Stimulated activated CD4-positive, alpha-beta T cell treated with anti-CD3 and anti-CD28 coated beads, Interleukin-15, amount 100 ng/mL, for 1 hour (primary cell): ENCODE measurements around the gene PRND.
"Not testable (repeated sequence)": the region's sequence is repeated elsewhere in the genome, so short reads cannot be mapped to it uniquely, and the experiment has no call there.

Source experiments
- DNase-seq, 2 donors: peaks; one replicate each; pipeline ENCODE4 v3.0.0-alpha.2; 2020; ENCODE audit warnings: low read depth in 1 of 2, low spot score in 1 of 2

Gene PRND

DNA sequence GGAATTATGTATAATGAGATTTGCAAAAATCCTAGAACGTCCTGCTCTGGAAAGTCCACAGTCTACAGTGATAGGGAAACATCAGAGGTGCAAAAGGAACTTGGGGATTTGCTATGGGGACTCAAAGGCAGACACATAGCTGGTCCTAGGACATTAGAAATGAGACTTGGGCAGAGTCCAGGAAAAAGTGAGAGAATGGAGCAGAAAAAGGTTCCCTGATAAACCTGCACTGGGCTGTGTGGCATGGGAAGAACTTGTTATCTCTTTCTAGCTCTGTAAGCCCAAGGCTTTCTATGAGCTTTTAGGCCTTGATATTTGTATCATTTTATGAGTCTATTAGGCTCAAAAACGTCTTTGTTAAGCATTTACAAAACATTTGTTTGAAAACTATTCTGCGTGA lies 15.2 kb downstream of the PRND start:
- DNase-seq, result no peak

DNA sequence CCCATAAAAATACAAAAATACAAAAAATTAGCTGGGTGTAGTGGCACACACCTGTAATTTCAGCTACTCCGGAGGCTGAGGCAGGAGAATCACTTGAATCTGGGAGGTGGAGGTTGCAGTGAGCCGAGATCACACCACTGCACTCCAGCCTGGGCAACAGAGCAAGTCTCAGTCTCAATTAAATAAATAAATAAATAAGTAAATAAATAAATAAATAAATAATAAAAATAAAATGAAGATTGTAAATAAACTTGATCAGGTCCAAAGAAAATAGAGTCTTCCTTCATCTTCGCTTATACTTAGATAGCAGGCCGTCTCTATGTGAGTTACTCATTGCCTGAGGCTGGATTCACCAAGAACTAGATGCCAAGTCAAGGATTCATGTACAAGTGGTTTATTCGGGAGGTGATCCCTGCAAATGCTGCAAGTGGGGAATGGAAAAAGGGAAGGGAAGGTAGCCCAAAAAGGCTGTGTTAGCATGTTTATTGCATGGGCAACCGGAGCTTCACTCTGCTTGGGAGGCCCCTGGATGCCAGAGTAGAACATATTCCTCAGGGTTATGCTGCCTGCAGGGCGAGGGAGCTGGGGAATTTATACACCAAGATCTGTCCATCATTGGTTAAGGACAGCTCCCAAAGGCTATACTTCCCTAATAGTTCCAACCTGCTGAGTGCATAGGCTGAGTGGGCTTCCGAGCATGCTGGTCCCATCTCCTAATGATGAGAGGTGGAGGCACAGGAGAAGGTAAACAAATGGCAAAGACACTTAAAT lies 16.3 kb downstream of the PRND start:
- no peak for DNase-seq

DNA sequence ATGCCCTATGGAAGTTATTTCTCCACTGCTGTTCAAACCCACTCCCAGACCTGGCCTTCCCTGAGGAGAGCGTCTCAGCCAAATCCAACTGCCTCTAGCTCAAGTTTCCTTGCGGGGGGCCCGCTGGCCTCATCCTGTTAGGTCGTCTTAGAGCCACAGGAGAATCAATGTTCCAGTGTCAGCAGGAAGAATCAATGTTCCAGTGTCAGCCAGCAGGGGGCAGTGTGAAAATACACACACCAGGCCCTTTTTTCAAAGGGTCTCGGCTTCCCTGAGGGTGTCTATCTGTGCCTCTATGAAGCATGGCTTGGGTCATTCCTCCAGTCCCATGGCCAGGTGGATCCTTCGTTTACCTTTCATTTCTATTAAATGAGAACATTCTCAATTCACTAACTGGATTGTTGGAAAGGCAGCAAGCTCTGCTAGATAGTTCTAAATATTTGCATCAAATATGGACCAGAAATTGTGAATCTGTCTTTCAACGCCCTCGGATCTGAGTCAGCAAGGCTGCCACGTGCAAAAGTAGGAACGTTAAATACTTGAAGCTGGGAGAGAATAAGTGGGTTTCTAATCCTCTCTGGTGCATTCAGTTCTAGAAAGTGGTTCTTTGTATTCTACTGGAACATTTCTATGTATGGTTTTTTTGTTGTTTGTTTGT lies 19.2 kb downstream of the PRND start:
- peak; percentile 35 to 50 for DNase-seq

DNA sequence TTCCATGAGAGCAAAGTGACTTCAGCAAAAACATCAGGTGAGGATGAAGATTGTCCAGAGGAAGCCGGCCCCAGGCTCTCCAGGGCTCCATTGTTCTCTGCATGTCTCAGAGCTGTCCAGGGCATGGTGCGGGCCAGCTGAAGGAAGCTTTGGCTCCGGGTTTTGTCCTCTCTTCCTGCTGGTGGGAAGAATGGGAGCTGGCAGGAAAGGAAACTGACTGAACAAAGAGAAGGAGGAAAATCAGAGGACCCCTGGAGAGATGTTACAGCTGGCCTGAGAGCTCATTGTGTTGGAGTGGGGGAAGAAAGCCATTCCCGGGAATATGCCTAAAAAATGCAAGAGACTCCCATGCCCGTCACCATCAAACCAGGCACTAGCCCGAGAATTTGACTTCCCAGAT lies 27.1 kb downstream of the PRND start:
- no peak for DNase-seq

DNA sequence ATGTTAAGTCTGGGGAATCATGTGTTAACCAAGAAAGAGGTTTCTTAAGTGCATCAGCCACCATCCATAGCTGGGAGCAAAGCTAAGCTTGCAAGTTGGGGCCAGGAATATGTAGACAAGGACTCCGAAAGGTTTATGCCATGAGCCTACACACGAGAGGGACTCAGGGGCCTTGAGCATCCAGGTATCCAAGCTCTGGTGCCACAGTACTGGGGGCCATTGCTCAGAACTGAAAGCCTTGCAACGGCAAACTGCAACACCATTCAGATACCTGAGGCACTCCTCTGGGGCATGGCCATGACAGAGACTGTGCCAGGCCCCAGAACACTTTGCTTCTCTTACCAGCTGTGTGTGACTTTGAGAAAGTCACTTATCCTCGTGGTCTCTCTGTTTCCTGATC lies 27.6 kb downstream of the PRND start:
- DNase-seq, result no peak

DNA sequence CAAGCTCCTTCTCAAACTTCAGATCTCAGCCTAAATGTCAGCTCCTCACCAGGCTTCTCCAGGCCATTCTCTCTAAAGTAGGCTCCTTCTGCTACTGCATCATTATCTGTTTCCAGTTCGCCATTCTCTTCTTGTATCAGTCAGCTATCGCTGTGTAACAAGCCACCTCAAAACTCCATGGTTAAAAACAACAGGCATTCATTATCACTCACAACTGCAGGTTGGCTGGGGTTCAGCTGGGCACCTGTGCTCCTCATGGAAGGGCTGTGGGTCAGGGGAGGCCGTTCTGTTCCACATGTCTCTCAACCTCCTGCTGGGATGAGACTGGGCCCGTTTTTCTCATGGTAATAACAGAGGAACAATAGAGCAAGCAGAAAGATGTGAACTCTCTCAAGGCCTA lies 28.7 kb downstream of the PRND start:
- DNase-seq, result no peak

DNA sequence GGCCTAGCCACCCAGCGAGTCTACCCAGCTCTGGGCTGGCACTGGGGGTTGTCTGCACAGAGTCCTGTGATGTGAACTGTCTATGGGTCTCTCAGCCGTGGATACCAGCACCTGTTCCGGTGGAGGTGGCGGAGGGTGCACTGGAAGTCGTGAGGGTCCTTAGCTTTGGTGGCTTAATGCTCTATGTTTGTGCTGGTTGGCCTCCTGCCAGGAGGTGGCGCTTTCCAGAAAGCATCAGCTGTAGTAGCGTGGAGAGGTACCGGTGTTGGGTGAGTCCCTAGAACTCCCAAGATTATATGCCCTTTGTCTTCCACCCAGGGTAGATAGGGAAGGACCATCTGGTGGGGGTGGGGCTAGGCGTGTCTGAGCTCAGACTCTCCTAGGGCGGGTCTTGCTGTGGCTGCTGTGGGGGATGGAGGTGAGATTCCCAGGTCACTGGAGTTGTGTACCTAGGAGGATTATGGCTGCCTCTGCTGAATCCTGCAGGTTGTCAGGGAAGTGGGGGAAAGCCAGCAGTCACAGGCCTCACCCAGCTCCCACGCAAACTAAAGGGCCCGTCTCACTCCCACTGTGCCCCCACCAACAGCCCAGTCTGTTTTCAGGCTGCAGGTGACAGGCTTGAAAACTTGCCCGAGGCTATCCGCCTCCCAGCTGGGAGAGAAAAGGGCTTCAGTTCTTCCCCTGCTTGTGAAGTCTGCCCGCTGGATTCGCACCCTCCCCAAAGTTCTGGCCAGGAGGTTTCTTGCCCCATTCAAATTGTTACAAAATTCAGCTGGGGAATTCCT lies 37.6 kb downstream of the PRND start:
- DNase-seq, result peak; percentile 7 to 28

DNA sequence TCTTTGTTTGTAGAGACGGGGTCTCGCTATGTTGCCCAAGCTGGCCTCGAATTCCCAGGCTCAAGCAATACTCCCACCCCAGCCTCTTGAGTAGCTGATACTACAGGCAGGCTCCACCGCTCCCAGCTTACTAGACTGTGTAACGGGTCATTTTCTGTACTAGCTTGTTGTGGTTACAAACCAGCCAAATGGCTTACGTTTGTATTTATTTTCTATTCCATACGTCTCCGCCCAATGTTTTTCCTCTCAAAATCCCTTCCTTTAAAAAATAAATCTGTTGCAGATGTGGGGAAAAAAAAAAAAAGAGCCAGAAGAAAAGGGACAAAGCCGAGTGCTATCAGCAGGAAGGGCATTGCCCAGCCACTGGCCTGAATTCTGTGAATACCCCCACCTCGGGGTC lies 41.6 kb downstream of the PRND start:
- DNase-seq, result no peak

DNA sequence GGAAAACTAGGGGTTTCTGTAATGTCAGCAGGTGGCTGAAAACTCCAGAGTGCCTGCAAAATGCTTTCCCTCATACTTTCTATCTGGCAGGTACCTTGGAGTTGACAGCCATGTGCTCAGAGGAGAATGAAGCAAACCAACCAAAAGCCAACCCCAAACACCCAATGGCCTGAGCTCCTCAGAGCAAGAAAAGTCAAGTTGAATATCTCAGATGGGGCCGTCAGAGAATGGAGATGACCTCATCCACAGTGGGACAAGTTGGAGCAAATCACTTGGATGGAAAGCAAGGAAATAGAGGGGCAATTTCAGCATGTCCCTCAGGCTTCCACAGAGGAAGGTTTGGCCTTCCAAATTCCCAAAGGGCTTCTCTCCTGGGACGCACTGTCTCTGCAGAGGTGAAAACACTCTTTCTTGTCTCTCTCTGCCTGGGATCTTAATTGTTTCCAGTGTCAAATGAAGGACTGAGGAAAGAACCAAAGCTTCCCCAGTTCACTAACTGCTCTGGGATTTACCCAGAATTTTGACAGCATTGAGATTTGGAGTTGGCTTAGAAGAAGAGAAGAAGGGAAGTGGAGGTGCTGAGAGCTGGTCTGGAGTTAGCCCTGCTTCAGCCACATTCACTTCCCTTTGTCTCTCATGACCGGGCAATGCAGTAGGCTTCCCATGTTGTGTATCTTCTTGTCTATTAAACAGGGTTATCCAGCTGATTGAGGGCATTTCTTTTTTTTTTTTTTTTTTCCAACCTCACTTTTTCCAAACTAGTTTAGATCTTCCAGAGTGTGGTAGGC lies 42.2 kb downstream of the PRND start:
- DNase-seq, result no peak

DNA sequence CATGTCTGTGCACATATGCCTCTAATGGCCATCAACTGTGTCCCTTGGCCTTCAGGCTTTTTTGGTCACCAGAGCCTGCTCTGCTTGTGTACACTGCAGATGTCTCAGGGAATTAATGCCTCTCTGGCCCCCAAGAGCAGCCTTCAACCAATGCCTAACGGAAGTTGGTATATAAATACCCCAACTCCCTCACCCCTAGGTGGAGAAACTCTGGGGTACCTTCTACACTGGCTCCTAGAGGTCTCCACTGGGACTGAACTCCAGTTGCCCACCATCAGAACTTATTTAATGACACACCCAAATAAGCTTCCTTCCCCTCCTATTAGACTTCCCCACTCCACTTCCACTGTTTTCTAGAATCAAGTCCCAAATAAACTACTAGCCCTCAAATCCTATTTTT lies 43.1 kb downstream of the PRND start:
- DNase-seq, result no peak

DNA sequence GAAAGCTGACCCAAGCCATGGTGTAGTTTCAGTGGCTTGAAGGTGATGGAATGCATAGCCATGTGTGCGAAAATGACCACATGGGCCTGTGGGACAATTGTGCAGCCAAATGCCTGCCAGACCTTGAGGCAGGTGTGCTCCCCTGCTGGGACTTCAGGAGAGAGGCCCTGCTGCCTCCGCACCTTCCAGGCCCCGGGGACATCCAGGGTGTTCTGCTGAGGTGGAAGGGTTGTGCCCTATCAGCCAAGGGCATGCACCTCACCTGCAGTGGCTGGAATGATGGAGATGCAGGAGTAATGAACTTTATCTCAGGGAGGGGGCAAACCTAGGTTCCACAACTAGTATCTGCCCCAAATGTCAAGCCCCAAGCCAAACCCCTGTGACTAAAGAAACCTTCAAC lies 44.0 kb downstream of the PRND start:
- no peak for DNase-seq

DNA sequence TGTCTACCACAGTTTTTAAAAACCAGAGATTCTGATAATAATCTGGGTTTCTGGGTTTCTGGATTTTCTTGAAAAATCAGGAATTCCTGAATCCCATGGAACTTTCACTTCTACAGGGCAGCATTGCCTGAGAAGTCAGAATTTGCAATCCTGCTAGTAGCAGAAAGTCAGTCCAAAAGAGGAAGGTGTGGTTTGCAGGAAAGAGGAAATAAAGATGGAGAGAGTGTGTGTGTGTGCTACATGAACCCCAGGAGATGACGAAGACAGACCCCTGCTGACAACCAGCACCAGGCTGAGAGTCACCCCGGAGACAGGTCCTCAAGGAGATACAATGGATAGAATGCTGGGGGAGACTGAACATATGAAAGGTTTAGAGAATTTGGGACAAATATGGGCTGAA lies 44.9 kb downstream of the PRND start:
- DNase-seq, result no peak

DNA sequence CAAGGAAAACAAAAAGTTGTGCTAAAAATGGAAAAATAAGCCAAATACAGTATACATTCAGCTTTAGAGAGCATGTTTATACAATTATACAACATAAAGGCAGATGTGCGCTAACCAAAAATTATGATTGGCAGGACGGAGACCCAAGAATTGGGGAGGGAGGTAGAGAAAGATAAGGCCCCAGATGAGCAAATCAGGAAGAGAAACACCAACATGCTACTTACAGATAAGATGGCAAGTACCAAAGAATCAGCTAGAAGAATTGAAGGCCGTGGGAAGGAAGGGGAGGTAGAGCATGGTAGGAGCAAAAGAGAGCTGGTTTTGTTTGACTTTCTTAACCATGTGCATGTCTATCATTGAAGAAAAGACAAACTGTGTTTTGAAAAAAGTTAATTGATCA lies 45.4 kb downstream of the PRND start:
- DNase-seq, result no peak

DNA sequence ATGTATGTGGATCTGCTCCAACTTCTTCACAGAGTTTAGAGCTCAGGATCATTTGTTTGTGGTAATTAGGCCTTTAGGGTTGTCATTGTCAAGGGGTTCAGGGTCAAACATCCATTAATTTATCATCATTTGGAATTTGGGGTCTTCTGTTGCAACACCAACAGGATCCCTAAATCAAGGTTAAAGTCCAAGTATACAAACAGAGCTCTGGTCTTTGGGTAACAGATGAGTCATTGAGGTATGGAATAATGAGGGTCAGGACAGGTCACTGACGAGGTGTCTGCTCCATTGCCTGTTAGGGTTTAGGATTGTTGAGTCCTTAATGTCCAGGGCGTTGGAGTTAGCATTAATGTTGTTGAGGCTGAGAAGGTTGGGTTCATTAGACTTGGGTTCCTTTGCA lies 47.6 kb downstream of the PRND start:
- no peak for DNase-seq

DNA sequence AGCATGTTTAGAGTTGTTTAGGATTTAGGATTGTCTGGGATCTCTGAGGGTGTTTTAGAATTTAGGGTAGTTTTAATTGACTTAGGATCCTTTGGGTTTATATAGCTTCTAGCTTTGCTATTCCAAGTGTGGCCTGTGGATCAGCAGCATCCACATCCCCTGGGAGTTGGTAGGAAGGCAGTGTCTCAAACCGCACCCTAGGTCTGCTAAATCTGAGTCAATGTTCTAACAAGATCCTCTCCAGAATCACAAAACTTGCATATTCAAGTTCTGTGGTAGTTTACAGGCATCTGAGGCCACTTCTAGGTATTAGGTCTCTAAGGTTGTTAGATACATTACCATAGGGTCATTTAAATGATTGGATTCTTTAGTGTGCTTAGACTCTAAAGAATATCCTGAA lies 48.3 kb downstream of the PRND start:
- DNase-seq, result no peak

DNA sequence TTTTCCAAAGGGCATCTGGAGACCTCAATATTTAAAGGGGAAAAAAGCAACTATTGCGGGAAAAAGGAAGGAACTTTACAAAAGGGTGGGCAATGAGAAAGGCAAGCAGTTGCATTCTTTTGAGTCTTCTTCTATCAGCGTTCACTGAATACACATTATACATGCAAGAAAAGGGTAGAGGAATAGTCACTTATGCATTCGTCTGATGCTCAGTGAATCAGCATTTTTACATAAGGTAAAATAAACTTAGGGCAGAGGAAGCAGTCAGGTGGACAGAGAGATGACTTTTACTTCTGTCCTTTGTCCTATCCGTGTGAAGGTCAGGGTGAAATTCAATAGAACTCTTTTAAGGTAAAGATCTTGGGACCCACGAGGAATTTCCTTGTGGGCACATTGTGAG lies 49.3 kb downstream of the PRND start:
- DNase-seq, result no peak

DNA sequence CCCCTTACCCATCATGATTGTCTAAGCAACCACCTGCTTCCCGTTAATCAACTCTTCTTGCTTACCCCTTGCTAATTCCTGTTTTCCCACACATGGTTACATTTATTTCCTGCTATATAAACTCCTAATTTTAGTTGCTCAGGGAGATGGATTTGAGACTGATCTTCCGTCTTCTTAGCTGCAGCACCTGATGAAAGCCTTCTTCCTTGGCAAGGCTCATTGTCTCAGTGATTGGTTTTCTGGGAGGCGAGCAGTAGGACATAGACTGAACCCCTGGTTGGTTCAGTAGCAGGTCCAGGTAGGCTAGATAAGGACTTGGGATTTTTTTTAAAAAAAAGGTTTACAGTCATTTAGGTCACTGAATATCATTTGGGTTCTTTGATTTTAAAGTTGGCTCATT lies 50.4 kb downstream of the PRND start:
- DNase-seq, result no peak

DNA sequence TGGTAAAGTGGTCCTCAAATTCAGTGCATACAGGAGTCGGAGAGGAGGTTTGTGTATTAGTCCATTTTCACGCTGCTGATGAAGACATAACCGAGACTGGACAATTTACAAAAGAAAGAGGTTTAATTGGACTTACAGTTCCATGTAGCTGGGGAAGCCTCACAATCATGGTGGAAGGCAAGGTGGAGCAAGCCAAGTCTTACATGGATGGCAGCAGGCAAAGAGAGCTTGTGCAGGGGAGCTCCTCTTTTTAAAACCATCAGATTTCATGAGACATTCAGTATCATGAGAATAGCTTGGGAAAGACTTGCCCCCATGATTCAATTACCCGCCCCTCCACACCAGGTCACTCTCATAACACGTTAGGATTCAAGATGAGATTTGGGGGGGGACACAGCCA lies 51.3 kb downstream of the PRND start:
- not testable (repeated sequence) for DNase-seq

DNA sequence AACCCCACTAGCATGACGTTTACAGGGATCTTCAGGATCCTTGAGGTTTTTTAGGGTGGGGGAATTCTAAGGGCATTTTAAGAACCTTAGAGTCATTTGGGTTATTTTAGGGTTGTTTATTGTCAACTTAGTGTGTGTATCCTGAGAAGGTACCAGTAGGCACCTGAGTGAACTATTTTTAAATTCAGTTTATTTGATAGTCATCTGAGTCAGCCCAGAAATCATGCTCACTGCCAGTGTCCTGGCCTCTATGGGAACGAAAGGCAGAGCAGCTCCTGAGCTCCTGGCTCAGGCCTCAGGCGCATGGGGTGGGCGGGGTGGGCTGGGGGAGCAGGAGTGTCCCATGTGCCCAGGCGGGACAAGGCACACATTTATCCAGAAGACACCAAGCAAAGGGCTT lies 52.0 kb downstream of the PRND start:
- no peak for DNase-seq

DNA sequence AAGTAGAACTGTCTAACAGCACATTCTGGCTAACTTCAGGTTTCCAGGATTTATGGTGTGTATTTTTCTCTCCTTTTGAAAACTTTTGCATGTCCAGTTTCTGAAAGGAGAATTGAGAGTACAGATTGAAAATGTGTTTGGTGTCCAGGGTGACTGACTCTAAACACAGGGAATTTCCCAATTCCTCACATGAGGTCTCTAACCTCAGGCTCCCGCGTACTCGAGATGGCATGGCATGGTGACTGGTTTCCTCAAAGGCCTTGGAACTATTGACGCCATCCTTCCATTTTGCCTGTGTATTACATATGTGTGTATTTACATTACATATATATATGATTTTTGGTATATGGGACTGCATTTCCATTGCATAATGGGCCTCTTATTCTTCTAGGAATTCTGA lies 52.5 kb downstream of the PRND start:
- no peak for DNase-seq

DNA sequence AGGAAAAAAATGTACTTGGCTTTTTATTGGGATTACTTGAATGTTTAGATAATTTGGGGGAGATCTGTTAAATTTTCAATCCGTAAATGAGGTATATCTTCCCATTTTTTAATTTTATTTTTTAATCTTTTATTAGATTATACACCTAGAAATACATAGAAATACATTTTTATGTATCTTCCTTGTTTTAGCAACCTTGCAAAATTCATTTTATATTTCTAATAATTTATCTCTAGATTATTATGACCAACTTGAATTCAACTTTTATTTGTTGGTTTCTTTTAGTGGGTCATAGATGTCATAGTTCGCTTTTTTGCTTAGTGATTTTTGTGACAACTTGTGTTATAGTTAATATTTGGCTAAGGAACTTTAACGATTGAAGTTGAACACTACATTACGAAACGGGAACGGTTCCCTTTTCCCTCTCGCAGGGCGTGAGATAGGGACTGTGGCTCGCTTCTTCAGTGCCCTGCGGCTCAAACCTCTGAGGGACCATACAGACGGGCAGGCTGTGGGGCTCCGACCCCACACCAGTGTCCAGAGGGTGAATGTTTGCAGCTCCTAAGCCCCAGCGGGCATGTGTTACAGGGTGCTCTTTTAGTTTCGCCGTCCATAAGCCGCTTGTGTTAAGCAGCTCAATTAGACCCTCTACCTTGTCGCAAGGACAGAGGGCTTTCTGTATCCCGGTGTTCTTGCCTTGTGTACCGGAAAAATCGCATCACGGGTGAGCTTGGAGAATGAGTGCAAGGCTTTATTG lies 53.8 kb downstream of the PRND start:
- DNase-seq, result no peak
